Neuronal stem cell (in vitro differentiated cells): Measurements from ENCODE around the gene DOCK9.

Source experiments
- DNase-seq: peaks from one replicate; pipeline ENCODE4 v3.0.0-alpha.2; 2013; ENCODE audit warnings: low spot score
- H2AFZ ChIP-seq: one replicate; pipeline ENCODE4 v1.6.1; 2013; ENCODE audit warnings: mild to moderate bottlenecking, low read length, inconsistent platforms
- H2AK5ac ChIP-seq: 2 replicates; pipeline ENCODE4 v1.6.1; 2013; ENCODE audit warnings: low read depth, mild to moderate bottlenecking, inconsistent platforms, low read length, moderate library complexity, mixed read lengths
- H2BK120ac ChIP-seq: 2 replicates; pipeline ENCODE4 v1.6.1; 2013; ENCODE audit warnings: low read depth, mild to moderate bottlenecking, inconsistent platforms, low read length, moderate library complexity, mixed read lengths
- H2BK12ac ChIP-seq: one replicate; pipeline ENCODE4 v1.6.1; 2013; ENCODE audit warnings: low read length, inconsistent platforms
- H2BK15ac ChIP-seq: 2 replicates; pipeline ENCODE4 v1.6.1; 2013; ENCODE audit warnings: mild to moderate bottlenecking, low read length, inconsistent platforms, mixed read lengths
- H2BK5ac ChIP-seq: one replicate; pipeline ENCODE4 v1.6.1; 2013; ENCODE audit warnings: inconsistent platforms, mild to moderate bottlenecking, low read length, moderate library complexity
- H3K14ac ChIP-seq: one replicate; pipeline ENCODE4 v1.6.1; 2013; ENCODE audit warnings: low read length, inconsistent platforms
- H3K18ac ChIP-seq: 2 replicates; pipeline ENCODE4 v1.6.1; 2013; ENCODE audit warnings: low read length, inconsistent platforms
- H3K23ac ChIP-seq: 2 replicates; pipeline ENCODE4 v1.6.1; 2013; ENCODE audit warnings: low read depth, mild to moderate bottlenecking, mixed read lengths, low read length, inconsistent platforms; ENCODE audit not compliant: poor library complexity
- H3K27ac ChIP-seq: replicated peaks from 3 replicates; pipeline ENCODE4 v1.5.1; 2013; ENCODE audit warnings: low read length, inconsistent platforms
- H3K27me3 ChIP-seq, 3 experiments: 2 replicates each; pipeline ENCODE4 v1.6.1; 2013; ENCODE audit warnings: low read length in 3 of 3, mild to moderate bottlenecking in 2 of 3, inconsistent platforms in 1 of 3, low read depth in 1 of 3, mixed read lengths in 1 of 3, moderate library complexity in 1 of 3; ENCODE audit not compliant: control insufficient read depth in 3 of 3, insufficient read depth in 3 of 3
- H3K36me3 ChIP-seq, 2 donors: replicated peaks in 1 of 2; 2 replicates each; pipeline ENCODE4 v1.6.1; 2013; ENCODE audit warnings: low read length in 2 of 2; ENCODE audit not compliant: control insufficient read depth in 2 of 2, insufficient read depth in 2 of 2
- H3K4ac ChIP-seq: 2 replicates; pipeline ENCODE4 v1.6.1; 2013; ENCODE audit warnings: inconsistent platforms, mild to moderate bottlenecking, low read length, moderate library complexity
- H3K4me1 ChIP-seq, 2 donors: 1 replicate in 1 of 2; 2 replicates in 1 of 2; pipeline ENCODE4 v1.6.1; 2013; ENCODE audit warnings: low read length in 2 of 2, low read depth in 1 of 2; ENCODE audit not compliant: control insufficient read depth in 2 of 2, insufficient read depth in 1 of 2
- H3K4me2 ChIP-seq: one replicate; pipeline ENCODE4 v1.6.1; 2013; ENCODE audit warnings: mild to moderate bottlenecking, low read length, inconsistent platforms; ENCODE audit not compliant: insufficient read depth, poor library complexity, severe bottlenecking
- H3K4me3 ChIP-seq, 2 donors: 2 replicates each; pipeline ENCODE4 v1.5.1; 2013; ENCODE audit warnings: low read length in 2 of 2, mild to moderate bottlenecking in 2 of 2, inconsistent platforms in 1 of 2, moderate library complexity in 1 of 2
- H3K79me1 ChIP-seq: one replicate; pipeline ENCODE4 v1.6.1; 2013; ENCODE audit warnings: low read depth, mild to moderate bottlenecking, inconsistent platforms, low read length, moderate library complexity
- H3K9ac ChIP-seq: one replicate; pipeline ENCODE4 v1.6.1; 2013; ENCODE audit warnings: mild to moderate bottlenecking, low read depth, low read length, inconsistent platforms; ENCODE audit not compliant: poor library complexity
- H3K9me3 ChIP-seq, 2 donors: replicated peaks in 1 of 2; 2 replicates each; pipeline versions ENCODE3 to v1.6.1; 2013; ENCODE audit warnings: low read length in 2 of 2, mild to moderate bottlenecking in 2 of 2, inconsistent platforms in 1 of 2, low read depth in 1 of 2, mixed read lengths in 1 of 2, moderate library complexity in 1 of 2; ENCODE audit not compliant: control insufficient read depth in 2 of 2, insufficient read depth in 1 of 2
- H4K8ac ChIP-seq: one replicate; pipeline ENCODE4 v1.6.1; 2013; ENCODE audit warnings: low read depth, mild to moderate bottlenecking, inconsistent platforms, low read length, moderate library complexity
- H4K91ac ChIP-seq: one replicate; pipeline ENCODE4 v1.6.1; 2013; ENCODE audit warnings: low read length, low read depth, mild to moderate bottlenecking, inconsistent platforms; ENCODE audit not compliant: poor library complexity
- WGBS, 2 donors: extraction: QIAGEN DNeasy Blood & Tissue Kit; methylation state at CpG; one replicate each; pipeline ENCODE4 v1.1.7; 2013; ENCODE audit warnings: missing lambda C conversion rate in 2 of 2, mixed read lengths in 1 of 2; ENCODE audit not compliant: insufficient read length in 2 of 2, insufficient replicate concordance in 1 of 2; ENCODE audit errors: extremely low coverage in 2 of 2; 5-methylcytosine and 5-hydroxymethylcytosine counted together

DOCK9 gene

GRCh38 chr13:98845742-98846141 lies 132.1 kb downstream of the DOCK9 start:
- Histone ChIP-seq H4K8ac (no peak overlapping the region), H3K4me2 (no peak overlapping the region), H2AFZ (no peak overlapping the region), H3K27me3 (no peaks in the 10 kb centered on the region), H2BK12ac (no peak overlapping the region), H3K9me3 (no peaks in the 10 kb centered on the region), H3K79me1 (no peaks in the 10 kb centered on the region), H2BK15ac (no peak overlapping the region), H3K27ac (no peak overlapping the region), H3K23ac (no peak overlapping the region), H3K4me1 (peaks cover 7% of the 10 kb centered on the region in 2 donors), H4K91ac (no peak overlapping the region), H2AK5ac (no peak overlapping the region), H3K9ac (no peak overlapping the region), H3K4ac (no peak overlapping the region), H2BK120ac (no peak overlapping the region), H3K18ac (peak overlapping the region; percentile 15), H2BK5ac (no peak overlapping the region), H3K4me3 (peak overlapping the region in 1 of 2 donors; percentile 5), H3K14ac (no peak overlapping the region), H3K36me3 (no peaks in the 10 kb centered on the region)
- no peak for DNase-seq
- no CpG with 5 or more reads among the region's 7 CpGs for WGBS, 2 donors

- H2BK5ac ChIP-seq: no peak overlapping the region
- peaks cover 7% of the 10 kb centered on the region in 2 donors for H3K4me1 ChIP-seq
- no peak overlapping the region for H3K4ac ChIP-seq
- no peak overlapping the region for H3K14ac ChIP-seq
- WGBS, 2 donors: no CpG with 5 or more reads among the region's 1 CpG
- H4K8ac ChIP-seq: no peak overlapping the region
- no peak overlapping the region for H3K27ac ChIP-seq
- no peak overlapping the region for H3K18ac ChIP-seq
- no peak overlapping the region for H2BK15ac ChIP-seq
- H4K91ac ChIP-seq: no peak overlapping the region
- no peaks in the 10 kb centered on the region for H3K36me3 ChIP-seq
- H2BK120ac ChIP-seq: no peak overlapping the region
- H3K4me3 ChIP-seq: no peak overlapping the region
- H3K79me1 ChIP-seq: no peaks in the 10 kb centered on the region
- no peaks in the 10 kb centered on the region for H3K27me3 ChIP-seq
- no peaks in the 10 kb centered on the region for H3K9me3 ChIP-seq
- no peak overlapping the region for H3K4me2 ChIP-seq
- H2BK12ac ChIP-seq: no peak overlapping the region
- no peak overlapping the region for H3K9ac ChIP-seq
- no peak overlapping the region for H2AK5ac ChIP-seq
- no peak overlapping the region for H3K23ac ChIP-seq
- DNase-seq: no peak
- no peak overlapping the region for H2AFZ ChIP-seq
Observed at GRCh38 chr13:98844021-98844420, 133.8 kb downstream of the DOCK9 start.

- WGBS, 2 donors: no CpG with 5 or more reads among the region's 3 CpGs
- no peak overlapping the region for H4K8ac ChIP-seq
- no peak overlapping the region for H3K14ac ChIP-seq
- no peak overlapping the region for H2AK5ac ChIP-seq
- H3K79me1 ChIP-seq: no peaks in the 10 kb centered on the region
- H3K27me3 ChIP-seq: no peaks in the 10 kb centered on the region
- no peak overlapping the region for H3K4ac ChIP-seq
- no peak overlapping the region for H2AFZ ChIP-seq
- no peak overlapping the region for H3K9ac ChIP-seq
- H2BK12ac ChIP-seq: no peak overlapping the region
- no peaks in the 10 kb centered on the region for H3K36me3 ChIP-seq
- H3K4me1 ChIP-seq: peaks cover 7% of the 10 kb centered on the region in 2 donors
- no peak overlapping the region for H2BK120ac ChIP-seq
- no peak overlapping the region for H3K23ac ChIP-seq
- no peak overlapping the region for H2BK5ac ChIP-seq
- H3K27ac ChIP-seq: no peak overlapping the region
- H4K91ac ChIP-seq: no peak overlapping the region
- no peak overlapping the region for H3K4me2 ChIP-seq
- no peak overlapping the region for H3K18ac ChIP-seq
- H2BK15ac ChIP-seq: no peak overlapping the region
- H3K4me3 ChIP-seq: no peak overlapping the region
- no peak for DNase-seq
- H3K9me3 ChIP-seq: no peaks in the 10 kb centered on the region
Observed at GRCh38 chr13:98843482-98843877, 134.4 kb downstream of the DOCK9 start.

- Histone ChIP-seq H2BK120ac (no peak overlapping the region), H2BK12ac (no peak overlapping the region)
Observed at GRCh38 chr13:98842858-98843481, 134.9 kb downstream of the DOCK9 start.

More at GRCh38 chr13:98842858-98843481, 134.9 kb downstream of the DOCK9 start:
- Histone ChIP-seq H3K18ac (no peak overlapping the region), H3K27me3 (no peaks in the 10 kb centered on the region), H2AK5ac (no peak overlapping the region), H3K9me3 (no peaks in the 10 kb centered on the region), H3K9ac (no peak overlapping the region), H3K36me3 (no peaks in the 10 kb centered on the region), H2AFZ (peak overlapping the region; percentile 66), H4K91ac (no peak overlapping the region), H3K14ac (no peak overlapping the region), H3K4me1 (peaks cover 7% of the 10 kb centered on the region in 2 donors), H3K23ac (no peak overlapping the region), H3K79me1 (no peaks in the 10 kb centered on the region), H4K8ac (no peak overlapping the region), H3K4ac (no peak overlapping the region), H3K27ac (no peak overlapping the region), H3K4me3 (no peak overlapping the region), H2BK5ac (no peak overlapping the region), H2BK15ac (no peak overlapping the region), H3K4me2 (no peak overlapping the region)
- DNase-seq: peak; percentile 68
- no CpG with 5 or more reads among the region's 5 CpGs for WGBS, 2 donors
